Measurements from ENCODE around the gene DHX58.

Gene DHX58

GRCh38 chr17:42109086-42109485 lies 3.4 kb downstream of the DHX58 start:
- DNase-seq = no peak

DNA sequence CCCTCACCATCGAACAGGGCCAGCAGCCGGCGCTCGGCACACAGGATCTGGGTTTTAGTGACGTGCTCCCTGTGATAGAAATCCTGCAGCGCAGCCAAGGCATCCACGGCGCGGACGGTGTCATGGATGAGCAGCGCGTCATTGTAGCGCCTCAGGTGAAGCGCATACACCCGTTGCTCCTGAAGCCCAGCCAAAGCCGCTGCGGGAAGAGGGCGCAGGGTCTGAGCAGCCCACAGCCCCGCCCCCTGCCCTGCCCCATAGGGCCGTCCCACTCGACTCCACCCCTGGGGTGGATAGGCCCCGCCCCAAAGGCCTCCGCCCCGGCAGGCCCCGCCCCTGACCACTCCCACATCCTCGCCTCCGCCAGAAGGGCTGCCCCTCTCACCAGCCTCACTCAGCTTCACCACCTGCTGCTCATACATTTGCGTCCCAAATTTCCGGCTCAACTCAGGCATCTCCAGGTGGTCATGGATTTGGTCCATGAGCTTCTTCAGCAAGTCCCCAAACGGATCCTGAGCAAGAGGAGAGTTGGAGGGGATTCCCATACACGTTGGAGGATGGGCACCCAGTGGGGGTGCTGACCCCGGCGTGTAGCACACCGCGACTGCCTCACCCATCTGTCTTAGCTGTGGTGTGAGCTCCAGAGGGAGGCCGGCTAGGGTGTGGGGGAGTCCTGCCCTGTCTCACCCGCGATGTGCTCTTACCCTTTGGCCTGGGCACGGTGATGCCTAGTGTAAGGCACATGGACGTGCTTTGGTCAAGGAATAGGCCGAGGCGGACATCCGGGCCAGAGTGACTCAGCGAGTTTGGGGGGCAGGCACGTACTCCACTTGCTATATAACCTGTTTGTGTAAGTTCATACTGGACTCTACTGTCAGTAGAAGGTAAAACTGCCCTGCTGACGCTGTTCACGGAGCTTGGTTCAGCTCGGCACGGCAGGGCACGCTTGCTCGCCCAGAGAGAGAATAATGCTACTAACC lies 4.6 kb downstream of the DHX58 start:
- peak; percentile 94 for DNase-seq

DNA sequence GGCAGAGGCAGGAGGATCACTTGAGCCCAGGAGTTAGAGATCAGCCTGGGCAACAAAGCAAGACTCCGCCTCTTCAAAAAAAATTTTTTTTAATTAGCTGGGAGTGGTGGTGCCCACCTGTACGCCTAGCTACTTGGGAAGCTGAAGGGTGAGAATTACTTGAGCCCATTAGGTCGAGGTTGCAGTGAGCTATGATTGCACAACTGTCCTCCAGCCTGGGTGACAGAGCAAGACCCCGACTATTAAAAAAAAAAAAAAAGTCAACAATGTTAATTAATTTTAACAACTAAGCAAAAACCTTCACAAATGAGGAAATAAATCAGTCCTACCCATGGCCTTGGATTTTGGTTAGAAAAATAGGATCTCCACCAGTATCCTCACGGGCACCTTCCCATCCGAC lies 5.4 kb downstream of the DHX58 start:
- no peak for DNase-seq

DNA sequence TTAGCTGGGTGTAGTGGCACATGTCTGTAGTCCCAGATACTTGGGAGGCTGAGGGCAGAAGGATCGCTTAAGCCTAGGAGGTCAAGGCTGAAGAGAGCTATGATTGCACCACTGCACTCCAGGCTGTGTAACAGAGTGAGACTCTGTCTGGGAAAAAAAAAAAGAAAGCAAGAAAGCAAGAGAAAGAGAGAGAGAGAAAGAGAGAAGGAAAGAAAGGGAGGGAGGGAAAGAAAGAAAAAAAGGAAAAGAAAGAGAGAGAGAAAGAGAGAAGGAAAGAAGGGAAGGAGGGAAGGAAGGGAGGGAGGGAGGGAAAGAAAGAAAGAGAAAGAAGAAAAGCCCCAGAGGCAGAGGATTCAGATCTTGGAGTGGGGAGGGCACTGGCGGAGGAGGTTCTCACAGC lies 6.5 kb downstream of the DHX58 start:
- no peak for DNase-seq

GRCh38 chr17:42104264-42104663 lies 8.2 kb downstream of the DHX58 start:
- DNase-seq = no peak

GRCh38 chr17:42103221-42103954 lies 9.1 kb downstream of the DHX58 start:
- DNase-seq = no peak

- DNase-seq = peak; percentile 87
Observed at GRCh38 chr17:42101513-42102292, 10.8 kb downstream of the DHX58 start.

DNA sequence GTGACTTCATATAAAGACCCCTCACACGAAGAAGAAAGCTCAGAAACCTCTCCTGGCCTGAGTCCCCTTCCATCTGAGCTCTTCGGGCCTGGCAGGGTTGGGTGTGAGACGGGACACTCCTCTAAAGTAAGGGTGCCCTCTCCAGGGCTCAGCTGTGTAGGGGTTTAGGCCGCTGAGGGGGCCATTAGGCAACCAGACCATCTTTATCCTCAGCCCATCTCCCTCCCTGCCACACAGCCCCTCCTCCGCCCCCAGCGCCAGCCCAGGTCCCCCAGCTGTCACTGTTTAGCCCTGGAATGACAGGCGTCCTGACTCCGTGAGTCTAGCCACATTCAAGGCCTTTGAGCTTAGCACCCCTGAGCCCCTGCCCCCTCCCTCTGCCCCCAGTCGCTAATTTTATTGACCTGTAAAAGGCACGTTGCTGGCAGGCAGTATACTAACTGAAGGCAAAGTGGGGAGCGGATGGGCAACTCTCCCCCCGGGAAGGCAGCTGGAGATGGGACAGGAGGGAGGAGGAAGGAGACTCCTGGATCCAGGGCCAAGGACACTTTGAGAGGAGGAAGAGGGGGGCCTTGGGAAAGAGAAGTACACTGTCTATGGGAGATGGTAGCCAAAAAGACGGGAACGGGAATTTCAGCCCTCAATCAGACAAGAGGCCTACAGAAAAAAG lies 13.6 kb downstream of the DHX58 start:
- no peak for DNase-seq

GRCh38 chr17:42097691-42098631 lies 14.6 kb downstream of the DHX58 start, which contains the start of gene ZNF385C:
Gene ZNF385C (minus strand): TSS chr17:42098473. CDS start chr17:42063056, 35,417 bp downstream.
- DNase-seq = peak; percentile 50

- DNase-seq = no peak
Observed at GRCh38 chr17:42096360-42097111, 16.0 kb downstream of the DHX58 start.

- no peak for DNase-seq
Observed at GRCh38 chr17:42094375-42095069, 18.0 kb downstream of the DHX58 start.

- DNase-seq = no peak
Observed at GRCh38 chr17:42092939-42093338, 19.6 kb downstream of the DHX58 start.

DNA sequence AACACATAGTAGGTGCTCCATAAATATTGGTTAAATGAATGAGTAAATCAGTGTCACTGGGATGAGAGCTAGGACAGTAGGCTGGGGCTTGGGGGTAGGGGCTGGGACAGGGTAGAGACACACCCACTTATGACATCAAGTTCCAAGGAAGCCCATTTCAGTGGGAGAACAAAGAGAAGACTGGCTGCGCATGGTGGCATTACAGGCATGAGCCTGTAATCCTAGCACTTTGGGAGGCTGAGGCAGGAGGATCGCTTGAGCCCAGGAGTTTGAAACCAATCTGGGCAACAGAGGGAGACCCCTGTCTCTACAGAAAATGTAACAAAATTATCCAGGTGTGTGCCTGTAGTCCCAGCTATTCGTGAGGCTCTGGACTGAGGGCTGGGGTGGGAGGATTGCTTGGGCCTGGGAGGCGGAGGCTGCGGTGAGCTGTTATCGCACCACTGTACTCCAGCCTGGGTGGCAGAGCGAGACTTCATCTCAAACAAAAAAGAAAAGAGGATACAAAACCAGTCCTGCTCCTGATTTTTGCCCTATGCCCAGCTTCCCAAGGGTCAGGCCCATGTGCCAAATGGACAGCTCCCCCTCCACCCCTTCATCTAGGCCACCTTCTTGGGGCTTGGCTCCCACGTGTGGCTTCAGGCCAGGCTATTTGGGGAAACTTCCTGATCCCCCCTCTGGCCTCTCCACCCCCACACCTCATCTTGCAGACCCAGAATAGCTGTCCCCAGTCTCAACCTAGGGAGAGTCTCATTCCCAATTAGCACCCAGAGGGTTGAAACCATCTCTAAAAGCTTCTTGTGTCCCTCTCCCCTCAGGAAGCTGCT lies 21.3 kb downstream of the DHX58 start:
- no peak for DNase-seq

DNA sequence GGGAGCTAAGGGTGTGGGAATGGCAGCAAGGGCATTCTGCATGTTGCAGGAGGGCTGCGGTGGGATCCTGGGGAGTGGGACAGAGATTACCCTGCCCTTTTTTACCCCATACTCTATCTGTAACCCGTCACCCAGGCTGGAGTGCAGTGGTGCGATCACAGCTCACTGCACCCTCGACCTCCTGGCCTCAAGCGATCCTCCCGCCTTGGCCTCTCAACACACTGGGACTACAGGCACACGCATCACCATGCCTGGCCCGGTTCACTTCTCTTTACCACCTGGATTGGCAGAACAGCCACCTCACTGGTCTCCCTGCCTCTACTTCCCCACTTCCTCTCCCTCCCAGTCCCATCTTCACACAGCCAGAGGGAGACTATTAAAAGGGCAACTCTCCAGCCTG lies 23.8 kb downstream of the DHX58 start:
- DNase-seq = no peak

- no peak for DNase-seq
Observed at GRCh38 chr17:42087736-42088705, 24.5 kb downstream of the DHX58 start.

DNA sequence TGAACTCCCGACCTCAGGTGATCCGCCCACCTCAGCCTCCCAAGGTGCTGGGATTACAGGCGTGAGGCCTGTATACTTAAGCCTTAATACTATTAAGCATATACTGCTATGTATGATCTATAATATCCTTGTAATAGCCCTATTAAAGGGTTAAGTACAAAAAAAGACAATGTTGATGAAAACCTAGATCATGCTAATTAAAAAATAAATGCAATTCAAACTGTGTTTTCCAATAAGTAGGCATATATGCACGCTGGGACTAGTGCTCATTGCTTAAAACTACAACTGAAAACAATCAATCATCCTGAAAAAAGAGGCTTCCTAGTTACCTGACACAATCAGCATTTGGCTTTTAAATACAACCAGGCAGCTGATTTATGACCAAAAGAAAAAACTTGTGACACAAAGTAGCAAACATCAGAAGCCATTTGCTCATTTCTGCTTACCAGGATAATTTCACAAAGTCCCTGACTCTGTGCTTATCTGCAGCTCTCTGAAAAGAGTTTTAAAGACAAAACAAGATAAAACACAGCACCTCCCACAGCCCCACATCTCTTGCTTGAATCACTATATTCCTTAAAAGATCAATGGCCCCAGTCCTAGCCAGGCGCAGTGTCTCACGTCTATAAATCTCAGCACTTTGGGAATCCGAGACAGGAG lies 25.3 kb downstream of the DHX58 start:
- DNase-seq = no peak

DNA sequence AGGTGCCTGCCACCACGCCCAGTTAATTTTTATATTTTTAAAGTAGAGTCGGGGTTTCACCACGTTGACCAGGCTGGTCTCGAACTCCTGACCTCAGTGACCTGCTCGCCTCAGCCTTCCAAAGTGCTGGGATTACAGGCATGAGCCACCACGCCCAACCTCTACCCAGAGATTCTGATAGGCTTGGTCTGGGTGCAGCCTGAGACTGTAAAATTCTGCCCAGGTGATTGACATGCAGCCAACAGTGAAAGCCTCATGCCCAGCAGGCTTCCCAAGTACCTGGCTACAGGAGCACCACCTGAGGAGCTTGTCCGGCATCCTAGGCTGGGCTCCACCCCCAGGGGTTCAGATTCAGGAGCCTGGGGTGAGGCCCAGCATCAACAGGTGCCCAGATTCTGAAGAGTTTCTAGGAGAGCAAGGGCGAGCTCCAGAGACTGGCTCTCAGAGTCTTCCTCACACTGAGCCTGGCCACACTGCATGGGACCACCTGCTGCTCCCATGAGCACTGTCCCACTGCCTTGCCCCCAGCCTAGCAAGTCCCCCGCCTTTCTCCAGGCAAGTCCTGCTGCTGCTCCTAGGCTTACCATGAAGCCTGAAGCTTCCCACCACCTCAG lies 30.9 kb downstream of the DHX58 start:
- DNase-seq = no peak
